ENCODE data around the gene SLC7A8.

The SLC7A8 gene

DNA sequence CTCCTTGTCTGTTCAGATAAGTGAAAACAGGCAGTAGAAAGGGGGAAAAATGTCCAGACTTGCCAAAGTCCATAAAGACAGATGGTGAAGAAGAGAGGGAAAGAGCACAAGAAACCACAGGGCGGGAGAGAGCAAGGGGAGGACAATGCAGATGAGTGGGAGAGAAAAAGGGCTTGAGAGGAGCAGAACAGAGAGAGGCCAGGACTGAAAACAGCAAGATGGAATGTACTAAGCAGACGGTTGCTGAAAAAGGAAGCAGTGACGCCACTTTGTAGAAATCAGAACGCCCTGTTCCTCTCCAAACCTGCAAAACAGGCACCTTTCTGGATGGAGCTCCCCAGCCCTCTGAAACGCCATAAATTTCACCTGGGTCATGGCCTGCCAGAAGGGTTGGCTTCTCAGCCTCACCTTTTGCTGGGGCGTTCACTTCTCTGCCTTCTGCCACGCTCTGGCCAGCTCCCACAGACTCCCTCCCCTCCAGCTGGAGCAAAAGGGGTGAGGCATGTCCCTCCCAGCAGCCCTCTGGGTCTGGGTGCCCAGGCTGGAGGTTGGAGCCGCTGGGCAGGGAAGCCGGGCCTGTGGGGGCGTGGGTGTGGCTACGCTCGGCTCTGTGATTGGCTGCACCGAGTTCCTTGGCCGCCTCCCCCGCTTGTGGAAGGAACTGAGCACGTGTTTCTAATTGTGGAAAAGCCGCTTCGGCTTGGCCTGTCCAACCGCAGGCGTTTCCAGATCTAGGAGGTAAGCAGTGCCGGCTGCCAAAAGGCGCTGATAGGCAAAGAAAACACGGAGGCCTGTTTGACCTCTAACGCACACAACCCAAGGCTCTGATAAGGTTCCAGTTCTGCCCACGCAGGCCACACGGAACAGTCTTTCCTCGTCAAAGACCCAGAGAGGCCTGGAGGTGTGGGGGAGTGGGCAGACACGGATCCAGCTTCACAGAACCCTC lies 29.3 kb downstream of the SLC7A8 start:
- H3K4me3 ChIP-seq (ENCODE audit: low read depth, low read length): no peak overlapping the region
- TF ChIP-seq, protein P1, sequence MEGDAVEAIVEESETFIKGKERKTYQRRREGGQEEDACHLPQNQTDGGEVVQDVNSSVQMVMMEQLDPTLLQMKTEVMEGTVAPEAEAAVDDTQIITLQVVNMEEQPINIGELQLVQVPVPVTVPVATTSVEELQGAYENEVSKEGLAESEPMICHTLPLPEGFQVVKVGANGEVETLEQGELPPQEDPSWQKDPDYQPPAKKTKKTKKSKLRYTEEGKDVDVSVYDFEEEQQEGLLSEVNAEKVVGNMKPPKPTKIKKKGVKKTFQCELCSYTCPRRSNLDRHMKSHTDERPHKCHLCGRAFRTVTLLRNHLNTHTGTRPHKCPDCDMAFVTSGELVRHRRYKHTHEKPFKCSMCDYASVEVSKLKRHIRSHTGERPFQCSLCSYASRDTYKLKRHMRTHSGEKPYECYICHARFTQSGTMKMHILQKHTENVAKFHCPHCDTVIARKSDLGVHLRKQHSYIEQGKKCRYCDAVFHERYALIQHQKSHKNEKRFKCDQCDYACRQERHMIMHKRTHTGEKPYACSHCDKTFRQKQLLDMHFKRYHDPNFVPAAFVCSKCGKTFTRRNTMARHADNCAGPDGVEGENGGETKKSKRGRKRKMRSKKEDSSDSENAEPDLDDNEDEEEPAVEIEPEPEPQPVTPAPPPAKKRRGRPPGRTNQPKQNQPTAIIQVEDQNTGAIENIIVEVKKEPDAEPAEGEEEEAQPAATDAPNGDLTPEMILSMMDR (IDR thresholded peaks at IDR 0.05; ENCODE audit: borderline replicate concordance, insufficient read depth, low read depth, low read length): no peak

DNA sequence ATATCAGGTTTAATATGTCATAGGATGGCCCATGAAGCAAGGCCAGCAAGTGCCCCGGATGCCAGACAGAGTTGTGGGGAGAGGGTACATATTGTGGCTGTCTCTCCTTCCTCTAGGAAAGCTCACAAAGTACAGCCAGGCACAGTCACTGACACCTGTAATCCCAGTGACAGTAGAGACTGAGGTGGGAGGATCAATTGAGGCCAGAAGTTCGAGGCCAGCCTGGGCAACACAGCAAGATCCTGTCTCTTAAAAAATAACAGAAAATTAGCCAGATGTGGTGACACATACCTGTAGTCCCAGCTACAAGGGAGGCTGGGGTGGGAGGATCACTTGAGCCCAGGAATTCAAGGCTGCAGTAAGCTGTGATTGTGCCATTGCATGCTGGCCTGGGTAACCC lies 32.1 kb downstream of the SLC7A8 start:
- H3K4me3 ChIP-seq (ENCODE audit: low read depth, low read length): no peak overlapping the region
- TF ChIP-seq, protein P1 (IDR thresholded peaks at IDR 0.05; ENCODE audit: borderline replicate concordance, insufficient read depth, low read depth, low read length): no peak

DNA sequence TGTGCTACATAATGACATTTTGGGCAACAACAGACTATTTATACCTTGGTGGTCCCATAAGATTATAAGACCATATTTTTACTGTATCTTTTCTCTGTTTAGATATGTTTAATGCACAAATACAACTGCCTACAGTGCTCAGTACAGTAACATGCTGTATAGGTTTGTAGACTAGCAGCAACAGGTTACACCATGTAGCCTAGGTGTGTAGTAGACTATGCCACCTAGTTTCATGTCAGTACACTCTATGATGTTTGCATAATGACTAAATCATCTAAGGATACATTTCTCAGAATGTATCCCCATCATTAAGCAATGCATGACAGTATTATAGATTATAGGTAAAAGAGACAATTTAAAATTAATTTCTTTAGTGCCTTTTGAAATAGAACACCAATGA lies 33.7 kb downstream of the SLC7A8 start:
- no peak overlapping the region for H3K4me3 ChIP-seq (ENCODE audit: low read depth, low read length)
- TF ChIP-seq, protein P1 (IDR thresholded peaks at IDR 0.05; ENCODE audit: borderline replicate concordance, insufficient read depth, low read depth, low read length): no peak

DNA sequence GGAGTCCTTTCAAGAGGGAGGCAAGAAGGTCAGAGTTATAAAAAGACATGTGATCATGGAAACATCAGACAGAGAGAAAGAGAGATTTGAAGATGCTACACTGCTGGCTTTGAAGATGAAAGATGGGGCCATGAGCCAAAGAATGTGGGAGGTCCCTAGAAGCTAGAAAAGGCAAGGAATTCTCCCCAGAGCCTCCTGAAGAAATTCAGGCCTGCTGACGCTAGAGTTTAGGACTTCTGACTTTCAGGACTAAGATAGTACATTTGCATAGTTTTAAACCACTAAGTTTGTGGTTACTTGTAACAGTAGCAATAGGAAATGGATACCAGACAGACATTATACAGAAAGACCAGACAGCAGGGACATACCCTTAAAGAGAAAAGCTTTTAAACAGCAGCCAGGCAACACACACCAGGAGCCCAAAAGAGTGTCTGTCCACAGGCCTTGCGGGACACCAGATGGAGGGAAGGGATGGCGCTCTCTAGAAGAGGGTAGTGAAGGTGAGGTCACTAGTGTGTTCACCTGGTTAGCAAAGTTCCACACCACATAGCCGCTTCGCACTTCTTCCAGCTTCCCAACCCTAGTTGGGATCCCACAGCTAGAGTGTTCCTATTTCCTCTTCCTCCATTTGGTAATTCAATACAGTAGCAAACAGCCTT lies 34.7 kb downstream of the SLC7A8 start:
- TF ChIP-seq, protein P1 (IDR thresholded peaks at IDR 0.05; ENCODE audit: borderline replicate concordance, insufficient read depth, low read depth, low read length): no peak
- H3K4me3 ChIP-seq (ENCODE audit: low read depth, low read length): no peak overlapping the region

DNA sequence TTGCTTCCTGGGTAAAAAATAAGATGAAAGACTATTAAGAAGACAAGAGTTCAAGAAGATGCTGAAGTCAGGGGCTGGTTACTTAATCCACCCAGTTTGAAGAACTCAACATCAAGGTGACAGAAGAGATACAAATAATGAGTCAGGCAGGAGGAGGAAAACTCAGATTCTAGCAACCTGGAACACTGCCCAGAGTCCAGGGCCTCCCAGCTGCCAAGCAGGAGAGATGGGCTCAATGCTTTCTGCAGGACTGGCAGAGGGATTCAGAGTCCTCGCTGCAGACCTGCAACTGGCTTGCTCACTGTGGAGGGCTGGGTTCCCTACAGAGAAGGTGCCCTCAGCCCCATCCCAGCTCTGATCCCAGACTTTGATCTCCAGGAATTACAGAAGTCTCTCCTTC lies 35.8 kb downstream of the SLC7A8 start:
- TF ChIP-seq, protein P1 (IDR thresholded peaks at IDR 0.05; ENCODE audit: borderline replicate concordance, insufficient read depth, low read depth, low read length): no peak
- H3K4me3 ChIP-seq (ENCODE audit: low read depth, low read length): no peak overlapping the region

DNA sequence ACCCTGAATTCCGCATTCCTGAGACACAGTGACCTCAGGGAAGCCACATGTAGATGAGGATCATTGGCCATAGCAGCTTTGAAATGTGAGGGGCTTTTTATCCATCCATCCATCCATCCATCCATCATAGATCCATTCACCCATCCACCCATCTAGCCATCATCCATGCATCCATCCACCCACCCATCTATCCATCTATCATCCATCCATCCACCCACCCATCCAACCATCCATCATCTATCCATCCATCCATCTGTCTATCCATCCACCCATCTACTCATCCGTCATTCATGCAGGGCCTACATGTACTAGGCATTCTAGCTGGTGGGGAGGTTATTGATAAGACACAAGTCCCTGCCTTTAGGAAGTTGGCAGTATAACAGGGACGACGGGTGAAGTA lies 36.5 kb downstream of the SLC7A8 start:
- H3K4me3 ChIP-seq (ENCODE audit: low read depth, low read length): no peak overlapping the region
- TF ChIP-seq, protein P1 (IDR thresholded peaks at IDR 0.05; ENCODE audit: borderline replicate concordance, insufficient read depth, low read depth, low read length): no peak
